Activated CD4-positive, alpha-beta T cell treated with anti-CD3 and anti-CD28 coated beads for 48 hours (primary cell): ENCODE measurements around the gene EPHB4.
A peak's percentile ranks its signal among the peaks of the same experiment; 100 is the strongest.
"Not testable (repeated sequence)": the region's sequence is repeated elsewhere in the genome, so short reads cannot be mapped to it uniquely, and the experiment has no call there.

Experiments used
- DNase-seq: peaks from one replicate; pipeline ENCODE4 v3.0.0-alpha.2; 2020

Gene EPHB4

DNA sequence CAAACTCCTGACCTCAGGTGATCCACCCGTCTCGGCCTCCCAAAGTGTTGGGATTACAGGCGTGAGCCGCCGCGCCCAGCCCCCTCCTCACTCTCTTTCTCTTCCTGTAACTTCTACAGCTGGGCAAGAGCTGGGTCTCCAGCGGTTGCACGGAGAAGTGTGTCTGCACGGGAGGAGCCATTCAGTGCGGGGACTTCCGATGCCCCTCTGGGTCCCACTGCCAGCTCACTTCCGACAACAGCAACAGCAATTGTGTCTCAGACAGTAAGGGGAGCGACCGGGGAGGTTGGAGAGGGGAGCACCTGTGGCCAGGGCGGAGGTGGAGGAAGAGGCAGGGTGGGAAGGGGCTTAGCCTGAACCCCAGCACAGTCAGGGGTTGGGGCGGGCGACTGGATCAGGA, 41.4 kb downstream of the EPHB4 start:
- no peak for DNase-seq

DNA sequence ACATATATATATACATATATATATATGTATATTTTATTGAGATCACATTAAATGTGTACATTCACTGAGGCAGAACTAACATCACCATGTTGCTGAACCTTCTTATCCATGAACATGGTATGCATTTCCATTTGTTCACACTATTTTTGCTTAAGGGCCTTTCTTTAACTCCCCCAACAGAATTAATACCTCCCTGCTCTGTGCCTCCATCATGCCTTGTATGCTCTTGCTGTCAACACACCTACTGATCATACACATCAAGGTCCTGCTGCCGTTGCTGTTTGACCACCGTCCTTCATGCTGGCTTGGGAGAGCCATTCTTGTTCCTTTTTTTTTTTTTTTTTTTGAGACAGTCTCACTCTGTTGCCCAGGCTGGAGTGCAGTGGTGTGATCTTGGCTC, 43.5 kb downstream of the EPHB4 start:
- DNase-seq: no peak

DNA sequence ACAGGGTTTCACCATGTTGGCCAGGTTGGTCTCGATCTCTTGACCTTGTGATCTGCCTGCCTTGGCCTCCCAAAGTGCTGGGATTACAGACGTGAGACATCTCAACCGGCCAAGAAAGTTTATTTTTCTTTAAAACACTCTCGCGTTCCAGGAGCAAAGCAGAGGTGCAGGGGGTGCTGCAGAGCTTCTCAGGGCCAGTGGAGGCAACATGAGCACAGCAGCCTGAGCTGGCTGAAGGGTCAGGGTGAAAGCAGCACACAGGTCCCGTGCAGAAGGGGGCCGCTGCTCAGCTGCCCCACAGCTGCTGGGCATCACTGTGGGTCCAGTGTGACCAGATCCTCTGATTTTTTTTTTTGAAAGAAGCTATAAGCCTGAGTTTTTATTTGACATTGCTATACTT, 46.1 kb downstream of the EPHB4 start:
- DNase-seq: no peak

DNA sequence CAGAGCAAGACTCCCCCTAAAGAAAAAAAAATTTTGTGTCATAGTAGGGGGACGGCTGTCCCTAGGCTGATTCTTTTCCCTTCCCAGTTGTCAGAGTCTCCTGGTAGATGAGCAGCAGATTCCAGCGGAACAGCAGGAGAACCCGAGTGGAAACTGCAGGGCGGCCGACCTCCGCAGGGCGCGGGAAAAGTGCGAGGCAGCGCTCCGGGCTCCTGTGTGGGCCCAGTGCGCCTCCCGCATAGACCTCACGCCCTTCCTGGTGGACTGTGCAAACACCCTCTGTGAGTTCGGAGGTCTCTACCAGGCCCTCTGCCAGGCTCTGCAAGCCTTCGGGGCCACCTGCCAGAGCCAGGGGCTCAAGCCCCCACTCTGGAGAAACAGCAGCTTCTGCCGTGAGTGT, 48.0 kb downstream of the EPHB4 start:
- DNase-seq: no peak

DNA sequence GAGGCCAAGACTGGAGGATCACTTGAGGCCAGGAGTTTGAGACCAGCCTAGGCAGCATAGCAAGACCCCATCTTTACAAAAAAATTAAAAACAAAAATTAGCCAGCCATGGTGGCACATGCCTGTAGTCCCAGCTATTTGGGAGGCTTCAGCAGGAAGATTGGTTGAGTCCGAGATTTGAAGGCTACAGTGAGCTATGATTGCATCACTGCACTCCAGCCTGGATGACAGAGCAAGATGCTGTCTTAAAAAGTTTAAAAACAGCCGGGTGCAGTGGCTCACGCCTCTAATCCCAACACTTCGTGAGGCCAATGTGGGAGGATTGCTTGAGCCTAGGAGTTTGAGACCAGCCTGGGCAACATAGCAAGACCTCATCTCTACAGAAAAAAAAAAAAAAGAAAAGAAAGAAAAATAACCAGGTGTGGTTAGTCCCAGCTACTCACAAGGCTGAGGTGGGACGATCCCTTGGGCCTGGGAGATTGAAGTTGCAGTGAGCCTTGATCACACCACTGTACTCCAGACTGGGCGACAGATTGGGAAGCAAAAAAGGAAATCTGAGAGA, 49.2 kb downstream of the EPHB4 start:
- DNase-seq: no peak

DNA sequence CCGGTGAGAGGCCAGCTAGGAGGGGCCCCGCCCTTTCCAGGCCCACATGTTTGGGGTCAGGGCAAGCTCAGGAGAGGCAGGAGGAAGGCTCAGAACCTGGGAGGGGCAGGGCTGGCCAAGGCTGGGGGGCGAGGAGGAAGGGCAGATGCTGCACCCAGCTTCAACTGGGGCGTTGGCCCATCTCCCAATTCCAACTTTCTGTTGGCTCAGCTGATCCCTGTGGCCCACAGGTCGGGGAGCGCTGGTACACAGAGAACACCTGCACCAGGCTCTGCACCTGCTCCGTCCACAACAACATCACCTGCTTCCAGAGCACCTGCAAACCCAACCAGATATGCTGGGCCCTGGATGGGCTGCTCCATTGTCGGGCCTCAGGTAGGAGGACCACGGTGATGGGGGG, 53.8 kb downstream of the EPHB4 start:
- no peak for DNase-seq

DNA sequence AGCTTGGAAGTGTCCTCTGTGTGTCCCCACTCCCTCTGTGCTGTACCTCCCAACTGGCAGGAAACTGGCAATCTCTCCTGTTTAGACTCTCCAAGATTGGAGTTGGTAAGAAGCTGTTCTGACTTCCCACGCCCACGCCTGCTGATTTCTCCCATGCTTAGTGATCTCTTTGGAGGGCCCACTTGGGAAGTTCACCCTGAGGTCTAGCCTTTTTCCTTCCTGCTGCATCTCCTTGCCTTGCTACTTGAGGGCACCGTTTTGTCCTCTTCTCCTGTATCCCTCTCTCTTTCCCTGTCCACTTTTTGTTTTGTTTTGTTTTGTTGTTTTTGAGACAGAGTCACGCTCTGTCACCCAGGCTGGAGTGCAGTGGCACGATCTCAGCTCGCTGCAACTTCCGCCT, 58.5 kb downstream of the EPHB4 start:
- DNase-seq: no peak

DNA sequence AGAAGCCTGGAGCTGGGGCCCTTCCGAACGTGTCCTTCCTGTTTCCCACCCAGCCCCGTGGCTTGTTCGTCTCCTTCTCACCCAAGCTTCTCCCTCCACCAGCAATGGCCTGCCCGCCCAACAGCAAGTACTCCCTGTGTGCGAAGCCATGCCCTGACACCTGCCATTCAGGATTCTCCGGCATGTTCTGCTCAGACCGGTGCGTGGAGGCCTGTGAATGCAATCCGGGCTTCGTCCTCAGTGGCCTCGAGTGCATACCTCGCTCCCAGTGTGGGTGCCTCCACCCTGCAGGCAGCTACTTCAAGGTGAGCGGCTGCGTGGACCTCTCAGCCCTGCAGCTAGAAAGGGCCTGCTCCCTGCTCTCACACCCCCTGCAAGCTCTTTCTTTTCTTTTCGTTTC, 62.1 kb downstream of the EPHB4 start:
- DNase-seq: no peak

DNA sequence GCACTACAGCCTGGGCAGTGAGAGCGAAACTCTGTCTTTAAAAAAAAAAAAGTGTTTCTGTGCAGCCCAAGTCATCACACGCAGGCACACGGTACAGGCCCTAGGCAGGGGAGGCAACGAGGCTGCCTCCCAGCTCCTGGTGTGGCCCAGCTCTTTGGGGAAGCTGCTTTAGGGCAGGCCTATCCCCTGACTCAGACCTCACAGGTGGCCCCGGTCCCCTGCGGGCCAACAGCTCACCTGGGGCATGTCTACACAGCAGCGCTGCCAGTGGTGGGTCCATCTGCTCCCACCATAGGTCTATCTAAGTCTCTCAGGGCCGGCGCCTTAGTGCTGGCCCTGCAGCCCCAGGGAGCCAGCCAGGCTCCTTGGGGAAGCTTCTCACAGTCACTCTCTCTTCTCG, 62.5 kb downstream of the EPHB4 start:
- DNase-seq: no peak

DNA sequence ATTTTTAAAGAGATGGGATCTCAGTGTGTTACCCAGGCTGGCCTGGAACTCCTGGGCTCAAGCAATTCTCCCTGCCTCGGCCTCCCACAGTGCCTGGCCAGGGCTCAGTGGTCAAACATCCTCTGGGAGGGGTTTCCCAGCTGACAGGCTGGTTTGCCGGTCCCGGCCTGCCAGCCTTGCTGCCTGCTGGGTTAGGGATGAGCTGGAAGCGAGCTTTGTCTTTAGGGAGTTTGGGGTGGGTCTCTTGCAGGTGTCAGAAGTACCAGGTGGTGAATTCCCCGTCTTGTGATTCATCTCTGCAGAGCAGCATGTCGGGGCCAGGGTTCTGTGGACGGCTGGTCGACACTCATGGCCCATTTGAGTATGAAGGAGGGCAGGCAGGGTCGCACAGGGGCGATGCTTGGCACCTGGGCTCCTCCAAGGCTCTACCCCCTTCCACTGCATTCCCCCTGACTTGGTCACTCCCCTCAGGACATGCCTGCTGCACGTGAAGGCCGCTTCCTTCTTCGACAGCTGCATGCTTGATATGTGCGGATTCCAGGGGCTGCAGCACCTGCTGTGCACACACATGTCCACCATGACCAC, 63.7 kb downstream of the EPHB4 start:
- DNase-seq: no peak

DNA sequence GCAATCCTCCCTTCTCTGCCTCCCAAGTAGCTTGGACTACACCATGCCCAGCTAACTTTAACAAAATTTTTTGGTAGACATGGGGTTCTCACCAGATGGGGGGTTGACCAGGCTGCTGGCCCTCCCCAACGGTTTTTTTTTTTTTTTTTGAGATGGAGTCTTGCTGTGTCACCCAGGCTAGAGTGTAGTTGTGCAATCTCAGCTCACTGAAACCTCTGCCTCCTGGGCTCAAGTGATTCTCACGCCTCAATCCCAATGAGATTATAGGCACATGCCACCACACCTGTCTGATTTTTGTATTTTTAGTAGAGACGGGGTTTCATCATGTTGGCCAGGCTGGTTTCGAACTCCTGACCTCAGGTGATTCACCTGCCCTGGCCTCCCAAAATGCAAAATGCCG, 64.5 kb downstream of the EPHB4 start:
- not testable (repeated sequence) for DNase-seq

DNA sequence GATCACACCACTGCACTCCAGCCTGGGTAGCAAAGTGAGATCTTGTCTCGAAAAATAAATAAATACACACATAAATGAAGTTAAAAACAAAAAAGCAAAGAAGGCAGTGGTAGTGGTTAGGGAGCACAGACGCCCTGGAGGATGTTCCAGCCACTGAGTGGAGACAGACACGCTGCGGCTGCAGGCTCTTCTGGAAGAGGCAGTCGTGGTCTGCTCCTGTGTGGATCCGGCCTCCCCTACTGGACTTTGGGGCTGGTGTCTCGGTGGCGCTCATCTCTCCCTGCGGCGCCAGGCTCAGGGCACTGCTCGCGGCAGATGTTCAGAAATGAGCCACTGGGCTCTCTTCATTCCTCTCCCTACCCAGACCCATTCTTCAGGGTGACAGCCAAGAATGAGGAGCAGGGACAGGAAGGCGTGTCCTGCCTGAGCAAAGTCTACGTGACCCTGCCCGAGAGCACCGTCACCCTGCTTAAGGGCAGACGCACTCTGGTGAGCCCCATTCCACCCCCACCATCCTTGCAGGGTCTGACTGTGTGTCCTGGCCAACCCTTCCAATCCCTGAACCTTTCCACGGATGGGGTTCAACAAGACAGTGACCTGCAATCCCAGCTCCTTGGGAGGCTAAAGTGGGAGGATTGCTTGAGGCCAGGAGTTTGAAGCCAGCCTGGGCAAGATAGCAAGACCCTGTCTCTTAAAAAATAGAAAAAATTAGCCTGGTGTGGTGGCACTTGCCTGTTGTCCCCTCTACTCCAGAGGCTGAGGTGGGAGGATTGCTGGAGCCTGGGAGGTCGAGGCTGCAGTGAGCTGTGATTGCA, 67.8 kb downstream of the EPHB4 start:
- no peak for DNase-seq

DNA sequence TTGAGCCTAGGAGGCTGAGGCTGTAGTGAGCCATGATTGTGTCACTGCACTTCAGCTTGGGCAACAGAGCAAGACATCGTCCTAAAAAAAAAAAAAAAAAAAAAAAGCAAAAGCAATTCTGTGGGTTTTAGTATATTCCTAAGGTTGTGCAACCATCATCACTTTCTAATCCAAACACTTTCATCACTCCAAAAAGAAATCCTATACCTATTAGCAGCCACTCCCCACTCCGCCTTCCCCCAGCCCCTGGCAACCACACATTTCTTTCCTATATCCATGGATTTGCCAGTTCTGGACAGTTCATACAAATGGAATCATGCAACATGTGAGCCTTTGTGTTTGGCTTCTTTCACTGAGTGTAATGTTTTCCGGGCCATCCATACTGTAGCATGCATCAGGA, 73.6 kb downstream of the EPHB4 start:
- DNase-seq: no peak

DNA sequence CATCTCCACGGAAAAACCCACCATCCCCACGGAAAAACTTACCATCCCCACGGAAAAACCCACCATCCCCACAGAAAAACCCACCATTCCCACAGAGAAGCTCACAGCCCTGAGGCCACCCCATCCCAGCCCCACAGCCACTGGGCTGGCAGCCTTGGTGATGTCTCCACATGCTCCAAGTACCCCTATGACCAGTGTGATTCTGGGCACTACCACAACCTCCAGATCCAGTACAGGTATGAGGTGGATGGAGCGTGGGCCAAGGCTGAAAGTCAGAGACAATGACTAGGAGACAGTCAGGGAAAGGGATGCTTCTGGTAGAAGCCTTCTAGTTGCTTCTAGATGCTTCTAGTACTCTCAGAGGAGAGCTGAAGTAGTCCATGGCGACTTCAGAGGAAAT, 74.3 kb downstream of the EPHB4 start:
- peak; percentile 22 for DNase-seq
